Bronchial epithelial cell (primary cell): ENCODE measurements around the gene FBXO10. TPM values are rescaled to one million over a fixed set of nuclear protein-coding genes. Genes with fewer than 3 reads are reported as not detected.

Experiments
- DNase-seq: peaks from one replicate; pipeline ENCODE4 v3.0.0-alpha.2; 2010; ENCODE audit warnings: low read depth
- FAIRE-seq: peaks from 2 replicates; lab custom pipeline; 2011; peaks lifted over from hg19 to GRCh38; lab: Jason Lieb, UNC
- H3K27me3 ChIP-seq: 2 replicates; pipeline ENCODE4 v1.5.1; 2011; ENCODE audit warnings: low read length; ENCODE audit not compliant: control insufficient read depth, insufficient read depth
- H3K36me3 ChIP-seq: 2 replicates; pipeline ENCODE4 v1.5.1; 2011; ENCODE audit warnings: low read length; ENCODE audit not compliant: control insufficient read depth, insufficient read depth
- H3K4me3 ChIP-seq: 2 replicates; pipeline ENCODE4 v1.5.1; 2011; ENCODE audit warnings: mild to moderate bottlenecking, low read depth, low read length, control low read depth
- CTCF ChIP-seq: IDR thresholded peaks from 2 replicates; pipeline ENCODE4 v1.5.1; 2011; ENCODE audit warnings: mild to moderate bottlenecking, moderate library complexity, low read length, control low read depth, inconsistent platforms; ENCODE audit not compliant: insufficient read depth, severe bottlenecking
- total RNA-seq: library from RNA; depleted of rRNA; stranded (reverse); fragments of >200 nt; gene quantifications from 2 replicates; pipeline ENCODE4 v1.2.1, GENCODE V29; 2014

FBXO10 gene
- total RNA-seq, 1 donor from 2014 or later = 3.7 TPM

GRCh38 chr9:37563806-37564513 is 12.2 kb downstream of the FBXO10 start:
- Histone ChIP-seq H3K27me3 (no peaks in the 10 kb centered on the region), H3K4me3 (no peak overlapping the region), H3K36me3 (no peaks in the 10 kb centered on the region)
- DNase-seq (no peak), FAIRE-seq (no peak)
- no peak for TF ChIP-seq CTCF

GRCh38 chr9:37562826-37563225 is 13.4 kb downstream of the FBXO10 start:
- H3K4me3 ChIP-seq = no peak overlapping the region
- TF ChIP-seq CTCF = no peak
- H3K36me3 ChIP-seq = no peaks in the 10 kb centered on the region
- no peaks in the 10 kb centered on the region for H3K27me3 ChIP-seq
- no peak for FAIRE-seq
- no peak for DNase-seq

- Histone ChIP-seq H3K36me3 (no peaks in the 10 kb centered on the region), H3K27me3 (no peaks in the 10 kb centered on the region), H3K4me3 (no peak overlapping the region)
- TF ChIP-seq CTCF = no peak
- no peak for FAIRE-seq
- no peak for DNase-seq
Observed at GRCh38 chr9:37561682-37562081, 14.5 kb downstream of the FBXO10 start.

- no peak for FAIRE-seq
- no peak for DNase-seq
- H3K36me3 ChIP-seq = no peaks in the 10 kb centered on the region
- H3K27me3 ChIP-seq = no peaks in the 10 kb centered on the region
- H3K4me3 ChIP-seq = no peak overlapping the region
- no peak for TF ChIP-seq CTCF
Observed at GRCh38 chr9:37559855-37560592, 16.2 kb downstream of the FBXO10 start.

- no peak for FAIRE-seq
- Histone ChIP-seq H3K27me3 (no peaks in the 10 kb centered on the region), H3K4me3 (no peak overlapping the region), H3K36me3 (no peaks in the 10 kb centered on the region)
- DNase-seq = no peak
- no peak for TF ChIP-seq CTCF
Observed at GRCh38 chr9:37559125-37559524, 17.1 kb downstream of the FBXO10 start.
